Measurements from ENCODE around the gene TMEM135. TPM values are rescaled to one million over a fixed set of nuclear protein-coding genes. Genes with fewer than 3 reads are reported as not detected.

The TMEM135 gene
- total RNA-seq, 1 donor from 2014 or later: 20.6 TPM

DNA sequence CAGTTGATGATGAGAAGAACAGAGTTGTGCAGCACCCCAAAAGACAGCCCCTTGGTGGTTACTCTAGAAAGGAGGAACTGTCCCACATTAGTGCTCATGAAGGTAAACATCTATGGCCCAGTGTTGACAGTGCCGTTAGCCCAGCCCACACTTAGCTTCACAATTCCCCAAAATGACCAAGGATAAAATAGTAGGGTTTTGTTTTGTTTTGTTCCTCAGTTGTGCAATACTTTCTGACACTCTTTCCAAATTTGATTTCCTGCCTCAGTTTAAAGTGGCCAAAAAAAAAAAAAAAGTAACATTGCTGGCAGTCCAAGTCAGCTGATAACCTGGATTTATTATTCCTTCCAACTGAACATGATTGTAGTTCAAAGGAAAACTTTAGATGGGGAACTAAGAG is 269.4 kb downstream of the TMEM135 start:
- Histone ChIP-seq H3K36me3 (ENCODE audit: insufficient read depth, low read length) (no peaks in the 10 kb centered on the region), H3K27me3 (ENCODE audit: insufficient read depth, low read length) (no peaks in the 10 kb centered on the region)
- no peak for FAIRE-seq

DNA sequence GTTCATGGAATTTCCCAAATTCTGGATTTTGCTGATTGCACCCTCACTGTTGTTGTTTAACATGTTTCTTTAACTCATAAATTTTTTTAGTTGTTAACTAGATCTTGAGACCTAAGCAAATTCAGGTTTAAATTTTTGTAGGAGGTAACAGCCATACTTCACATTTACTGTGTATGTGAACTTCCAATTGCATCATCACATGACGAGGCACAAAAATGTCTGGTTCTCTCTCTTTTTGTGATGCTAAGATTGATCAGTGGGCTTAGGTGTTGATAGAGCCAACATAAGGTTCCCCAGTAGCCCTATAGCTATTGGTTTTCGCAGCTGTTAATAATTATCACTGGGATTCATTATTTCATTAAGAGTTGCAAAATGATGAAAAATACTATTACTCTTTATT is 277.5 kb downstream of the TMEM135 start:
- H3K9me3 Mint-ChIP-seq (ENCODE audit: unreplicated experiment): no peaks in the 10 kb centered on the region
- no peak overlapping the region for H3K4me3 Mint-ChIP-seq (ENCODE audit: unreplicated experiment)
- no peak for DNase-seq (ENCODE audit: low read depth)
- no peaks in the 10 kb centered on the region for H3K36me3 Mint-ChIP-seq (ENCODE audit: low read depth, unreplicated experiment)
- H3K27ac ChIP-seq (ENCODE audit: low read depth, low read length): no peak overlapping the region
- no peaks in the 10 kb centered on the region for H3K4me1 ChIP-seq (ENCODE audit: insufficient read depth, low read length)
- no peaks in the 10 kb centered on the region for H3K9me3 ChIP-seq (ENCODE audit: insufficient read depth, low read depth, low read length)
- H3K4me1 Mint-ChIP-seq (ENCODE audit: low read depth, unreplicated experiment): no peaks in the 10 kb centered on the region
- no peaks in the 10 kb centered on the region for H4K20me1 ChIP-seq (ENCODE audit: insufficient read depth, low read length)
- no peak overlapping the region for H3K4me3 ChIP-seq (ENCODE audit: insufficient read depth, low read depth, low read length)
- H3K79me2 ChIP-seq (ENCODE audit: insufficient read depth, low read length): no peaks in the 10 kb centered on the region
- TF ChIP-seq, protein P1, sequence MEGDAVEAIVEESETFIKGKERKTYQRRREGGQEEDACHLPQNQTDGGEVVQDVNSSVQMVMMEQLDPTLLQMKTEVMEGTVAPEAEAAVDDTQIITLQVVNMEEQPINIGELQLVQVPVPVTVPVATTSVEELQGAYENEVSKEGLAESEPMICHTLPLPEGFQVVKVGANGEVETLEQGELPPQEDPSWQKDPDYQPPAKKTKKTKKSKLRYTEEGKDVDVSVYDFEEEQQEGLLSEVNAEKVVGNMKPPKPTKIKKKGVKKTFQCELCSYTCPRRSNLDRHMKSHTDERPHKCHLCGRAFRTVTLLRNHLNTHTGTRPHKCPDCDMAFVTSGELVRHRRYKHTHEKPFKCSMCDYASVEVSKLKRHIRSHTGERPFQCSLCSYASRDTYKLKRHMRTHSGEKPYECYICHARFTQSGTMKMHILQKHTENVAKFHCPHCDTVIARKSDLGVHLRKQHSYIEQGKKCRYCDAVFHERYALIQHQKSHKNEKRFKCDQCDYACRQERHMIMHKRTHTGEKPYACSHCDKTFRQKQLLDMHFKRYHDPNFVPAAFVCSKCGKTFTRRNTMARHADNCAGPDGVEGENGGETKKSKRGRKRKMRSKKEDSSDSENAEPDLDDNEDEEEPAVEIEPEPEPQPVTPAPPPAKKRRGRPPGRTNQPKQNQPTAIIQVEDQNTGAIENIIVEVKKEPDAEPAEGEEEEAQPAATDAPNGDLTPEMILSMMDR (IDR thresholded peaks at IDR 0.05; ENCODE audit: insufficient read depth, low read depth, low read length): no peak
- no peak for TF ChIP-seq EZH2 (IDR thresholded peaks at IDR 0.05; ENCODE audit: insufficient read depth, low read length)
- H3K9ac ChIP-seq (ENCODE audit: low read length): no peak overlapping the region
- H3K27ac Mint-ChIP-seq (ENCODE audit: unreplicated experiment): no peak overlapping the region
- no peak for FAIRE-seq
- no peaks in the 10 kb centered on the region for H3K27me3 Mint-ChIP-seq (ENCODE audit: low read depth, unreplicated experiment)
- H2AFZ ChIP-seq (ENCODE audit: low read depth, low read length): no peak overlapping the region
- H3K4me2 ChIP-seq (ENCODE audit: low read length): no peak overlapping the region
- H3K36me3 ChIP-seq (ENCODE audit: insufficient read depth, low read length): no peaks in the 10 kb centered on the region
- no peaks in the 10 kb centered on the region for H3K27me3 ChIP-seq (ENCODE audit: insufficient read depth, low read length)

More for the DNA sequence above, 269.4 kb downstream of the TMEM135 start:
- Mint-ChIP-seq H3K4me3 (ENCODE audit: unreplicated experiment) (no peak overlapping the region), H3K27me3 (ENCODE audit: low read depth, unreplicated experiment) (no peaks in the 10 kb centered on the region), H3K4me1 (ENCODE audit: low read depth, unreplicated experiment) (peaks cover 5% of the 10 kb centered on the region), H3K36me3 (ENCODE audit: low read depth, unreplicated experiment) (no peaks in the 10 kb centered on the region), H3K9me3 (ENCODE audit: unreplicated experiment) (no peaks in the 10 kb centered on the region), H3K27ac (ENCODE audit: unreplicated experiment) (no peak overlapping the region)
- Histone ChIP-seq H3K4me3 (ENCODE audit: insufficient read depth, low read depth, low read length) (no peak overlapping the region), H3K4me1 (ENCODE audit: insufficient read depth, low read length) (no peaks in the 10 kb centered on the region), H3K4me2 (ENCODE audit: low read length) (no peak overlapping the region), H4K20me1 (ENCODE audit: insufficient read depth, low read length) (no peaks in the 10 kb centered on the region), H3K9me3 (ENCODE audit: insufficient read depth, low read depth, low read length) (no peaks in the 10 kb centered on the region), H3K9ac (ENCODE audit: low read length) (no peak overlapping the region), H3K79me2 (ENCODE audit: insufficient read depth, low read length) (no peaks in the 10 kb centered on the region), H2AFZ (ENCODE audit: low read depth, low read length) (no peak overlapping the region), H3K27ac (ENCODE audit: low read depth, low read length) (no peak overlapping the region)
- TF ChIP-seq, protein P1 (IDR thresholded peaks at IDR 0.05; ENCODE audit: insufficient read depth, low read depth, low read length): no peak
- no peak for TF ChIP-seq EZH2 (IDR thresholded peaks at IDR 0.05; ENCODE audit: insufficient read depth, low read length)
- no peak for DNase-seq (ENCODE audit: low read depth)

DNA sequence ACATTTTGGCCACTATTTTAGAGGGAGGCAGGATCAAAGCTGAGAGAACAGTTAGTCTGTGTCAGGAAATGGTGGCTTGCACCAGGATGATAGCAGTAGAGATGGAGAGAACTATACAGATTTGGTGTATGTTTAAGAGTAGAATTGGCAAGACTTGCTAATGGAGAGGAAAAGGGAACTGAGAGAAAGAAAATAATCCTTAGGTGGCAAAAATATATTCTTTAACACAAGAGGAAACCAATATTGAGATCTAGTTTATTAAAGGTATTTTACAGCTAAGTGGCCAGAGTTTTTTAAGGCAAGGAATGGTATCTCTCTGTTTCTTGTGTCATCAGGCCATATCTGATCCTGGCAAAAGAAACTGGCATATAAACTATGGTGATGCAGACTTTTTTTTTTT is 278.8 kb downstream of the TMEM135 start:
- Mint-ChIP-seq H3K9me3 (ENCODE audit: unreplicated experiment) (no peaks in the 10 kb centered on the region), H3K4me1 (ENCODE audit: low read depth, unreplicated experiment) (no peaks in the 10 kb centered on the region), H3K36me3 (ENCODE audit: low read depth, unreplicated experiment) (no peaks in the 10 kb centered on the region), H3K4me3 (ENCODE audit: unreplicated experiment) (no peak overlapping the region), H3K27ac (ENCODE audit: unreplicated experiment) (no peak overlapping the region), H3K27me3 (ENCODE audit: low read depth, unreplicated experiment) (no peaks in the 10 kb centered on the region)
- Histone ChIP-seq H3K36me3 (ENCODE audit: insufficient read depth, low read length) (no peaks in the 10 kb centered on the region), H2AFZ (ENCODE audit: low read depth, low read length) (no peak overlapping the region), H3K27me3 (ENCODE audit: insufficient read depth, low read length) (no peaks in the 10 kb centered on the region), H3K79me2 (ENCODE audit: insufficient read depth, low read length) (no peaks in the 10 kb centered on the region), H4K20me1 (ENCODE audit: insufficient read depth, low read length) (no peaks in the 10 kb centered on the region), H3K9me3 (ENCODE audit: insufficient read depth, low read depth, low read length) (no peaks in the 10 kb centered on the region), H3K4me3 (ENCODE audit: insufficient read depth, low read depth, low read length) (no peak overlapping the region), H3K4me1 (ENCODE audit: insufficient read depth, low read length) (no peaks in the 10 kb centered on the region), H3K9ac (ENCODE audit: low read length) (no peak overlapping the region), H3K27ac (ENCODE audit: low read depth, low read length) (no peak overlapping the region), H3K4me2 (ENCODE audit: low read length) (no peak overlapping the region)
- DNase-seq (ENCODE audit: low read depth) (no peak), FAIRE-seq (no peak)
- TF ChIP-seq, protein P1 (IDR thresholded peaks at IDR 0.05; ENCODE audit: insufficient read depth, low read depth, low read length): no peak
- TF ChIP-seq EZH2 (IDR thresholded peaks at IDR 0.05; ENCODE audit: insufficient read depth, low read length): no peak
